Astrocyte (in vitro differentiated cells and primary cell): ENCODE measurements around the gene SFSWAP. TPM values are rescaled to one million over a fixed set of nuclear protein-coding genes. Genes with fewer than 3 reads are reported as not detected.

Experiments used
- DNase-seq: peaks from one replicate; pipeline ENCODE4 v3.0.0-alpha.2; 2010; ENCODE audit warnings: low read depth
- FAIRE-seq: peaks from 2 replicates; lab custom pipeline; 2011; peaks lifted over from hg19 to GRCh38; lab: Jason Lieb, UNC
- H2AFZ ChIP-seq: 2 replicates; pipeline ENCODE4 v1.6.0; 2012; ENCODE audit warnings: low read depth, low read length, inconsistent platforms
- H3K27ac ChIP-seq: 2 replicates; pipeline ENCODE4 v1.5.1; 2011; ENCODE audit warnings: low read depth, low read length, inconsistent platforms
- H3K27me3 ChIP-seq: 2 replicates; pipeline ENCODE4 v1.6.0; 2011; ENCODE audit warnings: low read length, inconsistent platforms; ENCODE audit not compliant: insufficient read depth
- H3K36me3 ChIP-seq: 2 replicates; pipeline ENCODE4 v1.5.1; 2011; ENCODE audit warnings: low read length, inconsistent platforms; ENCODE audit not compliant: insufficient read depth
- H3K4me1 ChIP-seq: 2 replicates; pipeline ENCODE4 v1.5.1; 2011; ENCODE audit warnings: low read length, inconsistent platforms; ENCODE audit not compliant: insufficient read depth
- H3K4me2 ChIP-seq: 2 replicates; pipeline ENCODE4 v1.6.0; 2012; ENCODE audit warnings: low read length, inconsistent platforms
- H3K4me3 ChIP-seq: 2 replicates; pipeline ENCODE4 v1.5.1; 2011; ENCODE audit warnings: low read depth, mild to moderate bottlenecking, low read length, inconsistent platforms; ENCODE audit not compliant: insufficient read depth
- H3K79me2 ChIP-seq: 2 replicates; pipeline ENCODE4 v1.6.0; 2012; ENCODE audit warnings: mild to moderate bottlenecking, low read length, inconsistent platforms; ENCODE audit not compliant: insufficient read depth
- H3K9ac ChIP-seq: 2 replicates; pipeline ENCODE4 v1.6.0; 2012; ENCODE audit warnings: mild to moderate bottlenecking, low read length, inconsistent platforms
- H3K9me3 ChIP-seq: 2 replicates; pipeline ENCODE4 v1.5.1; 2012; ENCODE audit warnings: low read depth, mild to moderate bottlenecking, low read length, inconsistent platforms; ENCODE audit not compliant: insufficient read depth
- H4K20me1 ChIP-seq: 2 replicates; pipeline ENCODE4 v1.6.0; 2012; ENCODE audit warnings: low read length, inconsistent platforms; ENCODE audit not compliant: insufficient read depth
- H3K27ac Mint-ChIP-seq: one replicate; pipeline ENCODE4 v1.8.0; 2021; ENCODE audit warnings: mild to moderate bottlenecking, mixed read lengths; ENCODE audit not compliant: unreplicated experiment
- H3K27me3 Mint-ChIP-seq: one replicate; pipeline ENCODE4 v1.8.0; 2021; ENCODE audit warnings: low read depth, mixed read lengths; ENCODE audit not compliant: unreplicated experiment
- H3K36me3 Mint-ChIP-seq: one replicate; pipeline ENCODE4 v1.8.0; 2021; ENCODE audit warnings: low read depth, mixed read lengths; ENCODE audit not compliant: unreplicated experiment
- H3K4me1 Mint-ChIP-seq: one replicate; pipeline ENCODE4 v1.8.0; 2021; ENCODE audit warnings: low read depth, mixed read lengths; ENCODE audit not compliant: unreplicated experiment
- H3K4me3 Mint-ChIP-seq: one replicate; pipeline ENCODE4 v1.8.0; 2021; ENCODE audit warnings: mild to moderate bottlenecking, moderate library complexity, mixed read lengths; ENCODE audit not compliant: unreplicated experiment
- H3K9me3 Mint-ChIP-seq: one replicate; pipeline ENCODE4 v1.8.0; 2021; ENCODE audit warnings: mild to moderate bottlenecking, mixed read lengths; ENCODE audit not compliant: unreplicated experiment
- EZH2 ChIP-seq: IDR thresholded peaks from 2 replicates; pipeline ENCODE4 v1.6.1; 2012; ENCODE audit warnings: mild to moderate bottlenecking, low read length, inconsistent platforms; ENCODE audit not compliant: insufficient read depth
- total RNA-seq: library from RNA; stranded (reverse); gene quantifications from 2 replicates; pipeline ENCODE4 v1.2.1, GENCODE V29; 2021
- TF ChIP-seq, protein P1 (sequence below): IDR thresholded peaks from 2 replicates; pipeline ENCODE4 v1.5.1; 2011; ENCODE audit warnings: low read depth, mild to moderate bottlenecking, inconsistent platforms, low read length, moderate library complexity; ENCODE audit not compliant: insufficient read depth

SFSWAP gene
- total RNA-seq, 1 donor from 2014 or later: 35.7 TPM

GRCh38 chr12:131713349-131713748 is 2.5 kb downstream of the SFSWAP start:
- H3K4me1 Mint-ChIP-seq: peaks cover 5% of the 10 kb centered on the region
- H3K36me3 ChIP-seq: peaks cover 35% of the 10 kb centered on the region
- no peak overlapping the region for H2AFZ ChIP-seq
- no peak overlapping the region for H3K4me3 ChIP-seq
- H4K20me1 ChIP-seq: peaks cover 18% of the 10 kb centered on the region
- H3K79me2 ChIP-seq: peaks cover 40% of the 10 kb centered on the region
- H3K36me3 Mint-ChIP-seq: peaks cover under 1% of the 10 kb centered on the region
- no peak overlapping the region for H3K9ac ChIP-seq
- H3K4me2 ChIP-seq: no peak overlapping the region
- H3K9me3 Mint-ChIP-seq: peaks cover 9% of the 10 kb centered on the region
- FAIRE-seq (no peak), DNase-seq (no peak)
- no peak overlapping the region for H3K27ac Mint-ChIP-seq
- TF ChIP-seq EZH2: no peak
- TF ChIP-seq, protein P1, sequence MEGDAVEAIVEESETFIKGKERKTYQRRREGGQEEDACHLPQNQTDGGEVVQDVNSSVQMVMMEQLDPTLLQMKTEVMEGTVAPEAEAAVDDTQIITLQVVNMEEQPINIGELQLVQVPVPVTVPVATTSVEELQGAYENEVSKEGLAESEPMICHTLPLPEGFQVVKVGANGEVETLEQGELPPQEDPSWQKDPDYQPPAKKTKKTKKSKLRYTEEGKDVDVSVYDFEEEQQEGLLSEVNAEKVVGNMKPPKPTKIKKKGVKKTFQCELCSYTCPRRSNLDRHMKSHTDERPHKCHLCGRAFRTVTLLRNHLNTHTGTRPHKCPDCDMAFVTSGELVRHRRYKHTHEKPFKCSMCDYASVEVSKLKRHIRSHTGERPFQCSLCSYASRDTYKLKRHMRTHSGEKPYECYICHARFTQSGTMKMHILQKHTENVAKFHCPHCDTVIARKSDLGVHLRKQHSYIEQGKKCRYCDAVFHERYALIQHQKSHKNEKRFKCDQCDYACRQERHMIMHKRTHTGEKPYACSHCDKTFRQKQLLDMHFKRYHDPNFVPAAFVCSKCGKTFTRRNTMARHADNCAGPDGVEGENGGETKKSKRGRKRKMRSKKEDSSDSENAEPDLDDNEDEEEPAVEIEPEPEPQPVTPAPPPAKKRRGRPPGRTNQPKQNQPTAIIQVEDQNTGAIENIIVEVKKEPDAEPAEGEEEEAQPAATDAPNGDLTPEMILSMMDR: no peak
- H3K4me1 ChIP-seq: peaks cover 14% of the 10 kb centered on the region
- H3K27ac ChIP-seq: no peak overlapping the region
- no peaks in the 10 kb centered on the region for H3K27me3 ChIP-seq
- H3K9me3 ChIP-seq: no peaks in the 10 kb centered on the region
- H3K27me3 Mint-ChIP-seq: no peaks in the 10 kb centered on the region
- H3K4me3 Mint-ChIP-seq: peak overlapping the region; percentile 22

GRCh38 chr12:131714759-131715158 is 3.9 kb downstream of the SFSWAP start:
- no peaks in the 10 kb centered on the region for H3K27me3 Mint-ChIP-seq
- Histone ChIP-seq H3K9ac (no peak overlapping the region), H2AFZ (no peak overlapping the region), H3K4me1 (peaks cover 14% of the 10 kb centered on the region), H3K36me3 (peaks cover 46% of the 10 kb centered on the region), H3K4me3 (no peak overlapping the region), H3K27ac (no peak overlapping the region), H3K27me3 (no peaks in the 10 kb centered on the region), H3K4me2 (no peak overlapping the region), H4K20me1 (peaks cover 18% of the 10 kb centered on the region), H3K79me2 (peaks cover 40% of the 10 kb centered on the region), H3K9me3 (no peaks in the 10 kb centered on the region)
- FAIRE-seq: no peak
- TF ChIP-seq, protein P1: no peak
- no peak for TF ChIP-seq EZH2
- H3K4me3 Mint-ChIP-seq: no peak overlapping the region
- no peak overlapping the region for H3K27ac Mint-ChIP-seq
- no peak for DNase-seq
- peaks cover 4% of the 10 kb centered on the region for H3K36me3 Mint-ChIP-seq
- peaks cover 2% of the 10 kb centered on the region for H3K9me3 Mint-ChIP-seq
- peaks cover 5% of the 10 kb centered on the region for H3K4me1 Mint-ChIP-seq

- H3K36me3 Mint-ChIP-seq: peaks cover 16% of the 10 kb centered on the region
- peaks cover 36% of the 10 kb centered on the region for H3K79me2 ChIP-seq
- no peak overlapping the region for H3K4me3 Mint-ChIP-seq
Measured at GRCh38 chr12:131716282-131716681, 5.4 kb downstream of the SFSWAP start.

More at GRCh38 chr12:131716282-131716681, 5.4 kb downstream of the SFSWAP start:
- no peak for DNase-seq
- peaks cover 9% of the 10 kb centered on the region for H3K4me1 ChIP-seq
- H3K4me3 ChIP-seq: no peak overlapping the region
- TF ChIP-seq, protein P1: no peak
- no peak for TF ChIP-seq EZH2
- no peak overlapping the region for H3K27ac ChIP-seq
- no peak overlapping the region for H3K9ac ChIP-seq
- H3K4me2 ChIP-seq: no peak overlapping the region
- H3K9me3 ChIP-seq: no peaks in the 10 kb centered on the region
- H2AFZ ChIP-seq: no peak overlapping the region
- H3K9me3 Mint-ChIP-seq: no peaks in the 10 kb centered on the region
- no peaks in the 10 kb centered on the region for H3K27me3 Mint-ChIP-seq
- peaks cover 59% of the 10 kb centered on the region for H3K36me3 ChIP-seq
- no peaks in the 10 kb centered on the region for H3K27me3 ChIP-seq
- H3K27ac Mint-ChIP-seq: no peak overlapping the region
- peaks cover 18% of the 10 kb centered on the region for H4K20me1 ChIP-seq
- H3K4me1 Mint-ChIP-seq: peaks cover 12% of the 10 kb centered on the region
- no peak for FAIRE-seq
